ENCODE data around the gene SEMA3F.

The SEMA3F gene

DNA sequence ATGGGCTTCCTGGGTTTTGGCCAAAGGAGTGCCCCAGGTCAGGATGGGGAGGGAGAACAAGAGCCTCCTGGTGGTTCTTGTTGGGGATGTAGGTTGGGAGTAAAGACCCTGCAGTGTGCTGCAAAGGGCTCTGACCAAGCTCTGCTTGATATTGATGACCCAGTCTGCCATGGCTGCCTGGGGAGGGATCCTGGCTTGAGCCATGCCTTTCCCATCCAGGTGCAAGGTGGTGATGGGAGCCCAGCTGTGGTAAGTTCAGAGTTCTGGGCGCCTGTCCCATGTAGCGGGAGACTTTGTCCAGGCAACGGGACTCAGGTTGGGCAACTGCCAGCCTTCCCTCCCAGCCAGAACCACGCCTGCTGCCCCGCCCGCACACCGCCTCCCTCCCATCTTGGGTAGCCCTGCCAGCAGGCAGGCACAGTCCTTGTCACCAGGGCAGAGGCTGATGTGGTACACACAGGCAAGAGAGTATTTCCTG lies 83.5 kb downstream of the SEMA3F start:
- DNase-seq (ENCODE audit: low read depth, low spot score) = no peak
- peak overlapping the region; percentile 95 for H3K4me3 ChIP-seq (ENCODE audit: low read depth, low read length)
- TF ChIP-seq, protein P1, sequence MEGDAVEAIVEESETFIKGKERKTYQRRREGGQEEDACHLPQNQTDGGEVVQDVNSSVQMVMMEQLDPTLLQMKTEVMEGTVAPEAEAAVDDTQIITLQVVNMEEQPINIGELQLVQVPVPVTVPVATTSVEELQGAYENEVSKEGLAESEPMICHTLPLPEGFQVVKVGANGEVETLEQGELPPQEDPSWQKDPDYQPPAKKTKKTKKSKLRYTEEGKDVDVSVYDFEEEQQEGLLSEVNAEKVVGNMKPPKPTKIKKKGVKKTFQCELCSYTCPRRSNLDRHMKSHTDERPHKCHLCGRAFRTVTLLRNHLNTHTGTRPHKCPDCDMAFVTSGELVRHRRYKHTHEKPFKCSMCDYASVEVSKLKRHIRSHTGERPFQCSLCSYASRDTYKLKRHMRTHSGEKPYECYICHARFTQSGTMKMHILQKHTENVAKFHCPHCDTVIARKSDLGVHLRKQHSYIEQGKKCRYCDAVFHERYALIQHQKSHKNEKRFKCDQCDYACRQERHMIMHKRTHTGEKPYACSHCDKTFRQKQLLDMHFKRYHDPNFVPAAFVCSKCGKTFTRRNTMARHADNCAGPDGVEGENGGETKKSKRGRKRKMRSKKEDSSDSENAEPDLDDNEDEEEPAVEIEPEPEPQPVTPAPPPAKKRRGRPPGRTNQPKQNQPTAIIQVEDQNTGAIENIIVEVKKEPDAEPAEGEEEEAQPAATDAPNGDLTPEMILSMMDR (IDR thresholded peaks at IDR 0.05; ENCODE audit: low read depth, low read length) = peak; percentile 6
- in situ Hi-C loops (cut with HindIII; ENCODE audit: low sequenced_read_pairs) = no loop called here

Measured in astrocyte of the spinal cord (primary cell).